ENCODE data around the gene ZNF577.
"Not testable (repeated sequence)": the region's sequence is repeated elsewhere in the genome, so short reads cannot be mapped to it uniquely, and the experiment has no call there.

ZNF577 gene

DNA sequence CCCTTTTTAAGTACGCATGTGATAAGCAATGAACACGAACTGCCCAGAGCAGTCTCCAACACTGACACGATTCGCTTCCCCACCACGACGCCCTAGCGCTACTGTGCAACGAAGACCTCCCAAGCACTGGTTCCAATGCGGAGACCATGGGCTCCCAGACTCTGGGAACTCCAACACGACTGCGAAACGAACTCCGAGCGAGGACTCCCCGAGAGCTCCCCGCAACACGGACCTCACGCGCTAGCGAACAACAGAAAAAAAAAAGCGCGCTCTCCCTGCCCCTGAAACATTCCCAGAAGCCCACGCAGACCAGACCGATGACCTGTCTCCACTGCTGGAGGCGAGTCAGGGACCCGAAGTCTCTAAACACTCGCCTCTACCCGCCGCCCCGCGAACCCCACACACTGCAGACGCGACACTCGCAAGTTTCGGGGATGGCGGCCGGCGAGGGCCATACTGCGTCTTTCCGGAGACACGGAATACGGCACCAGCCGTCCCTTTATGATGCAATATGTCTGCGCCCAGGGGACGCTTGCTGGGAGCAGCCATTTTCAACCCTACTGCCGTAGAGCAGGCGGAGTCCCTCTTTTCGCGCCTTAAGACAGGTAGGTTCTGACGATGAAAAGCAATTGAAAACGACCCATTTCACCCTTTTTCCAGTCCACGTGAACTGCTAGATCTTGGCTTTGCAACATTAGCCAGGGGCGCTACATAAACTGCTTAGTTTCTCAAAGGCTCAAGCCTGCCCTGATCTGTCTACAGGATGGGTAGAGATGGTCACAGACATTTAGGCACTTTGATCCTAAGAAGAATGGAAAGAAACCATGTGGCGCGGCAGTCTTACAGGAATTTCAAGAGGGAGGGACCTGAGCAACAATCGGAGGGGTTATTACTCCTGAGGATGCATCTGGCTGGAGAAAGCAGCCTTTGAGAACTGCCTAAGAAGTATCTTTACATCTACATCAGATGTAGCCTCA lies at the start of gene ZNF577:
TSS of gene ZNF577 (minus strand) at position 430 of the 977 bp plus-strand sequence. CDS start 7,569 bp downstream, outside the sequence.
- peak; percentile 76 to 84 for DNase-seq

DNA sequence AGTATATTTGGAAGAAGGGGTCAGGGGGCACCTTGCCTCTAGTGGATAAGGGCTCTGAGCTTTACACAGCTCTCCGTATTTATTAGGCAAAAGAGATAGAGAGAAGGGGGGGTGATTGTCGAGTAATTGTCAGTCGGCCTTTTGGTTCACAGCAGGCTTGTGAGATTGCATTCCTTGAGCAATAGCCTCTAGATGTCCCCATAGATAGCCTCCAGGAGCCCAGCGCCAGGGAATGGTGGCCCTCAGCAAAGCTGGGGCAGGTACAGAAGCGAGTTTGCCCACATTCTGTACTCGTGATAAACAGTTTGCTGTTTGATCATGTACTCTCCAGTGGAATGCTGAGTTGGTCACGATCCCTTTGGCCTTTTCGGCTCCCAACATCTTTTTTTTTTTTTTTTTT lies 44.2 kb upstream of the ZNF577 start:
- DNase-seq: no peak

DNA sequence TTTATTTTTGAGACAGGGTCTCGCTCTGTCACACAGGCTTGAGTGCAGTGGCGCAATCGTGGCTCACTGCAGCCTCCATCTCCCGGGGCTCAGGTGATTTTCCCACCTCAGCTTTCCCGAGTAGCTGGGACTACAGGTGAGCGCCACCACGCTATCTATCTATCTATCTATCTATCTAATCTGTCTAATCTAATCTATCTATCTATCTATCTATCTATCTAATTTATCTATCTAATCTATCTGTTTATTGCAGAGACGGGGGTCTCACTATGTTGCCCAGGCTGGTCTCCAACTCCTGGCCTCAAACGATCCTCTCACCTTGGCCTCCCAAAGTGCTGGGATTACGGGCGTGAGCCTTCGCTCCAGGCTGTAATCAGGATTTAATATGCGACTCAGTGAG lies 40.1 kb upstream of the ZNF577 start:
- DNase-seq: no peak

DNA sequence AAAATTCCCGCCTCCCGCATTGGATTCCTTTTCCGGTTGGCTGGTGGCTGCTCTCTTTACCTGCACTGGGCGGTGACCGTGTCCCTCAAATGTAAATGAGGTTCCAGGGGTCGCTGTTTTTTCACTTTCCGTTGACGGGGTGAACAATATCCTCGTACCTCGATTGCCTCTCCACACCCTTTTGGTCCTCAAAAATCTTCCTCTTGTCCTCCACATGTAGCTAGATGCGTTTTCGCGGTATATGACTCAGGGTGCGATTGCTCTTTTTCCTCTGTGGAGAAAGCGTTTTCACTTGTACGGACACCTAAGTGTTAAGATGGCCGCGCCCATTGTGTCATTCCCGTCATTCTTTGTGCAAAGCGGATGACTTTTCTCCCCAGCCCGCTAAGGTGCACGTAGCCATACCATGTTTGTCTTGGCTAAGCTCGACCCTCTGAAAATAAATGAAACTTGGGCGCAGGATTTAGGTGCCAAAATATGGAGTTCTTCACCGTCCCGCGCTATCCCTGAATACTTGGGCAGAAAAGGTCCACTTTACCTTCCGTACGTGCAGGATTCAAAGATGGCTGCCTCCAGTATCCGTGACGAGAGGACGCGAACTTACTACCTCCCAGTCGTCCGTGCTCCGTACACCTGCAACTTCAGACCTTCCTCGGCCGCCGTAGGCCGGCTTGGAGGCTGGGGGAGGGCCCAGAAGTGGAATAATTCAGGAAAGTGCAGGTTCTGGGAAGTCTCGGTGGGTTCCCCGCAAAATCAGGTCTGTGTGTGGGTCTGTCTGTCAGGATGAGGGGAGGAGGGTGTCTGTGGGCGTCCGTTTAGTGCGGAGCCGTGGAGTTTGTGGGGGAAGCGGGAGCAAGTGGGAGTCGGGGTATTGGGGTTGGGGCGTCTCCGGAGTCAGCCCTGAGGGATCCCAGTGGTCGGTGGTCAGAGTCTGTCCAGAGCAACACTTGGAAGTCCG lies 39.3 kb upstream of the ZNF577 start, which contains the start of gene ZNF613:
TSS of gene ZNF613 (plus strand) at position 689 of the 958 bp plus-strand sequence. CDS start 8,749 bp downstream, outside the sequence.
- peak; percentile 83 to 92 for DNase-seq

DNA sequence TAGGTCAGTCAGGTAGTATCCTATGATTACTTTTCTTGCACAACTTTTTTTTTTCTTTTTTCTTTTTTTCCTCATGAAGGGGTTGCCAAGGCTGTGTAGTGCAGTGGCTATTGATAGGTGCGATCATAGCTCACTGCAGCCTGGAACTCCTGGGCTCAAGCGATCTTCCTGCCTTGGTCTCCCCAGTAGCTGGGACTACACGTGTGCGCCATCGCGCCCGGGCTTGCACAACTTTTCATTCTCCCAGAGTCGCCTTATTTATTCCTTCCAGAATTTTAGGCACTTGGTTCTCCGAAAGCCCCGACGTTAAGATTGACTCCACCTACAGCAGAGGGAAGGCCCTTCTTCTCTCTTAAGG lies 38.7 kb upstream of the ZNF577 start:
- DNase-seq: no peak

DNA sequence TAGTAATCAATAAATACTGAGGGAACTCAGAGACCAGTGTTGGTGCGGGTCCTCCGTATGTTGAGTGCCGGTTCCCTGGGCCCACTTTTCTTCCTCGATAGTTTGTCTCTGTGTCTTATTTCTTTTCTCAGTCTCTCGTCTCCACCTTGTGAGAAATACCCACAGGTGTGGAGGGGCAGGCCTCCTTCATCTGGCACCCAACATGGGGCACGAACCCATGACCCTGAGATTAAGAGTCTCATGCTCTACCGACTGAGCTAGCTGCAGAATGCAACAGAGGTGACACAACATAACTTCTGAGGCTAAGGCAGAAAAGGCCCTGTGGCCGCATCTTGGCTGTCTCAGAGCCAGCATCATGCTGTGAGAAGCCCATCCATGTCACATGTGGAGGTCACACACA lies 34.2 kb upstream of the ZNF577 start:
- DNase-seq: no peak

DNA sequence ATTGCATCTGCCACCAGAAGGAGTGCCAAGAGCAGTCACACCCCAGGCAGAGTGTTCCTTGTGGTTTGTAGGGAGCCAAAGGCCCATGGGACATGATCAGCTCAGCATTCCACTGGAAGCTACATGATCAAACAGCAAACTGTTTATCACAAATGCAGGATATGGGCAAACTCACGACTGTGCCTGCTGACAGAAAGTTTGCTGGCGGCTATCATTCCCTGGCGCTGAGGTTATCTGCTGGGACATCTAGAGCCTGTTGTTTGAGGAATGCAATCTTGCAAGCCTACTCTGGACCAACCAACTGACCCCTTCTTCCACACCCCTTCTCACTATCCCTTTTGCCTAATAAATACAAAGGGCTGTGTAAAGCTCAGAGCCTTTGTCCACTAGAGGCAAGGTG lies 31.9 kb upstream of the ZNF577 start:
- no peak for DNase-seq

DNA sequence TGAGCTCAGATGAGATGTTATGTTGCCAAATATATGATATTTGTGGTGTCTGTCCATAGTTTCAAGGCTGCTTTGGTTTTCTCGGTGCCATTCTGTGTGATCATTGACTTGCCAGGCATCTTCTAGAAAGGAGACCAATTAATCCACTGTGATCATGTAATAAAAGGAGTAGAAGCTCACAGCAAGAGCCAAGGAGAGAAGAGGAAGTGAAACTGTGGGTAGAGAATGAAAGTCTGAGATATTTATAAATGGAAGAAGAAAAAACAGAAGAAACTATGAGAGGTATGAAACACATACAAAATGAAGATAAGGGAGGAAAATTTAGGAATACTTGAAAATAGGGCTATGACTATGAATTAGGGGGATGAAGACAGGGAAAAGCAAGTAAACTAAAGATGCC lies 28.4 kb upstream of the ZNF577 start:
- DNase-seq: no peak

DNA sequence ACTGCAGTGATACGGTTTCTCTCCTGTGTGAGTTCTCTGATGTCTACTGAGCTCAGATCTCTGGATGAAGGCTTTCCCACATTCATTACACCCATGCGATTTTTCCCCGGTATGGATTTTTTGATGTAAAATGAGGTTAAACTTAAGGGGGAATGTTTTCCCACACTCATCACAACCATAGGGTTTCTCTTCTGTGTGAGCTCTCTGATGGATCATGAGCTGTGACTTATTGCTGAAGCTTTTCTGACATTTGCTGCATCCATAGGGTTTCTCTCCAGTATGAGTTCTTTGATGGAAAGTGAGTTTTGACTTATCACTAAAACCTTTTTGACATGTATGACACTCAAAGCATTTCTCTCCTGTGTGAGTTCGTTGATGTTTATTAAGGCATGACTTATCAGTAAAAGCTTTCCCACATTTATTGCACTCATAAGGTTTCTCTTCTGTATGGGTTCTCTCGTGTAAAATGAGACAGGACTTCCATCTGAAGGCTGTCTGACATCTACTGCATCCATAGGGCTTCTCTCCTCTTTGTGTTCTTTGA lies 27.6 kb upstream of the ZNF577 start:
- DNase-seq: no peak

DNA sequence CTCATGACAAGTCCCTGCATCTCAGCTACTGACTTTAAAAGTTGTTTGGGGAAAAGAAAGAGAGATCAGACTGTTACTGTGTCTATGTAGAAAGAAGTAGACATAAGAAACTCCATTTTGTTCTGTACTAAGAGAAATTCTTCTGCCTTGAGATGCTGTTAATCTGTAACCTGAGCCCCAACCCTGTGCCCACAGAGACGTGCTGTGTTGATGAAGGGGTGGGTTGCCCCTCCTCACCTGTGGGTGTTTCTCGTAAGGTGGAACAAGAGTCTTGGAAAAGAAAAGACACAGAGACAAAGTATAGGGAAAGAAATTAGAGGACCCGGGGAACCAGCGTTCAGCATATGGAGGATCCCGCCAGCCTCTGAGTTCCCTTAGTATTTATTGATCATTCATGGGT lies 20.2 kb upstream of the ZNF577 start:
- DNase-seq: not testable (repeated sequence)

DNA sequence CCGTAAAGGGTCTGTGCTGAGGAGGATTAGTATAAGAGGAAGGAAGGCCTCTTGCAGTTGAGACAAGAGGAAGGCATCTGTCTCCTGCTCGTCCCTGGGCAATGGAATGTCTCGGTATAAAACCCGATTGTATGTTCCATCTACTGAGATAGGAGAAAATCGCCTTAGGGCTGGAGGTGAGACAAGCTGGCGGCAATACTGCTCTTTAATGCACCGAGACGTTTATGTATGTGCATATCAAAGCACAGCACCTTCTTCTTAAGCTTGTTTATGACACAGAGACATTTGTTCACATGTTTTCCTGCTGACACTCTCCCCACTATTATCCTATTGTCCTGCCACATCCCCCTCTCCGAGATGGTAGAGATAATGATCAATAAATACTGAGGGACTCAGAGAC lies 18.4 kb upstream of the ZNF577 start:
- not testable (repeated sequence) for DNase-seq

DNA sequence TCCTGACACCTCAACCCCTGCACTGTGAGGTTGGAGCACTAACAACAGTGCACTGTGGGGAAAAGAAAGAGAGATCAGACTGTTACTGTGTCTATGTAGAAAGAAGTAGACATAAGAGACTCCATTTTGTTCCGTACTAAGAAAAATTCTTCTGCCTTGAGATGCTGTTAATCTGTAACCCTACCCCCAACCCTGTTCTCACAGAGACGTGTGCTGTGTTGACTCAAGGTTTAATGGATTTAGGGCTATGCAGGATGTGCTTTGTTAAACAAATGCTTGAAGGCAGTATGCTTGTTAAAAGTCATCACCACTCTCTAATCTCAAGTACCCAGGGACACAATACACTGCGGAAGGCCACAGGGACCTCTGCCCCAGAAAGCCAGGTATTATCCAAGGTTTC lies 17.9 kb upstream of the ZNF577 start:
- not testable (repeated sequence) for DNase-seq

DNA sequence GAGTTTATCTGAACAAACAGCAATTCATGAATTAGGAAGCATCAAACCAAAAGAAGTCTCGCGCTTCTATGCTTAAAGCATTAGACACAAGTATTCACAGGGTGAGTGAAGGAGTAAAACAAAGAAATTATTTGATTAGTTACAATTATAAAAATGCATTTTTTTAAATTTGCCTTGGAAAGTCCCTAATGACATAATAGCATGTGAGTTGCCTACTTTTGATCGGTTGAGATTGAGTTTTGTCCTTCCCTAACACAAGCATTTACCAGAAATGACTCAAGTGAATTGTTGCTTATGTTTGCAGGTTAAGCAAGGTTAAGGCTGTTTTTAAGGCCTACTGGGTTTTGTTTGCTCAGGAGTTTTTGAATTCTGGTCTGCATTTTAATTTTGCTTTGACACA lies 17.5 kb upstream of the ZNF577 start:
- no peak for DNase-seq

DNA sequence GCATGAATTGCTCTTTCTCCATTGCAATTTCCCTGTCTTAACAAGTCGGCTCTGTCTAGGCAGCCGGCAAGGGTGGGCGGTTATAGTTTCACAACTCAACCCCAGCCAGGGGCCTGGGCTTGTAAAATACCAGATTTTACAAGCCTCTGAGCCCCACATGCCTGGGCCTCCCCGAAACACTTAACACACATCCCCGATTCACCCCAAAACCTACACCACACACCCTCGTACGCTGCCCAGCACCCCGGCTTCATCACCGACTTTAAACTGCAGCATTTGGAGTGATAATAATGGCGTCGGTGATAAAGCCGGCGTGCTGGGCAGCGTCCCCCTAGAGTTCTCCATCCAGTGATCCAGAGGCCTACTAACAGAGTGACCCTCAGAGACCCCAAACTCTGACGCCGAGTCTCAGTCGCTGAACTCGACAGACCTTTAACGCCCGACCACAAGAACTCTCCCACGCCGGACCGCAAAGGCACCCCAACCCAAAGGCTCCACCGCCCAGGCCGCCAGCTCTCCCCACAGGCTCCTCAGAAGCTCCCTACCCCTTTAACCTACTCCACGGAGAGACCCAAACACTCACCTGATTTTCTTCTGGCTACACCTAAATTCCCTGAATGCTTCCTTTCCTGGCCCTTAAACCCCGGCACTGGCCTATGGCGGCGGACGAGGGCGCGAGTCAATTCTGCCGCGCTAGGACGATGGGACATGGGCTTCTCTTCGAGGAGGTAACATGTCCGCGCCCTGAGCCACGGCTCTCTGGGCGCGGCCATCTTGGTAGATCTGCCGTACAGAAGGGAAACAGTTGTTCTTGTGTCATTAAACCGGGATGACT lies 16.8 kb upstream of the ZNF577 start, which contains the start of gene ZNF649:
TSS of gene ZNF649 (minus strand) at position 687 of the 835 bp plus-strand sequence. CDS start 4,910 bp downstream, outside the sequence.
- peak; percentile 80 to 94 for DNase-seq

DNA sequence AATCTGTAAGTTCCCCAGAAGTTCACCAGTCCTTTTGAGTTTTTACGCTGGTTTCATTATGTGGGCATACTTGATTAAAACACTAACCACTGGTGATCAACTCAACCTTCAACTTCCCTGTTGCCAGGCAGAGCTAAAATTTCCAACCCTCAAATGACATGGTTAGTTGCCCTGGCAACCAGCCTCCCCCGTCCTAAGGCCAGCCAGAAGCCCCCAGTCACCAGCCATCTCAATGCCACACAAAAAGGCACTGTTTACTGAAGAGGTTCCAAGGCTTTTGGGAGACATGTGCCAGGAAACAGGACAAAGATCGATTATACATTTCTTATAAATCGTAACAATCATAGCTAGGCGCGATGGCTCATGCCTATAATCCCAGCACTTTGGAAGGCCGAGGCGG lies 15.4 kb upstream of the ZNF577 start:
- DNase-seq: peak in 1 of 2 donors; percentile 15

DNA sequence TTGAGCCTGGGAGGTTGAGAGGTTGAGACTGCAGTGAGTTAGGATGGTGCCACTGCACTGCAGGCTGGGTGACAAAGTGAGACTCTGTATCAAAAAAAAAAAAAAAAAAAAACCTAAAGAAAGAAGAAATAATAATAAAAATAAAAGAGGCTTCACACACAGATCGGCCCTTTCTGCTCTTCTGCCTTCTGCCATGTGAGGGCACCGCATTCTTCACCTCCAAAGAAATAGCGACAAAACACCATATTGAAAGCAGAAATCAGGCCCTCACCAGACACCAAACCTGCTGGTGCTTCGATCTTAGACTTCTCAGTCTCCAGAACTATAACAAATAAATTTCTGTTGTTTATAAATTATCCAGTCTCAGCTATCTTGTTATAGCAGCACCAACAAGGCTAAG lies 14.1 kb upstream of the ZNF577 start:
- DNase-seq: no peak

DNA sequence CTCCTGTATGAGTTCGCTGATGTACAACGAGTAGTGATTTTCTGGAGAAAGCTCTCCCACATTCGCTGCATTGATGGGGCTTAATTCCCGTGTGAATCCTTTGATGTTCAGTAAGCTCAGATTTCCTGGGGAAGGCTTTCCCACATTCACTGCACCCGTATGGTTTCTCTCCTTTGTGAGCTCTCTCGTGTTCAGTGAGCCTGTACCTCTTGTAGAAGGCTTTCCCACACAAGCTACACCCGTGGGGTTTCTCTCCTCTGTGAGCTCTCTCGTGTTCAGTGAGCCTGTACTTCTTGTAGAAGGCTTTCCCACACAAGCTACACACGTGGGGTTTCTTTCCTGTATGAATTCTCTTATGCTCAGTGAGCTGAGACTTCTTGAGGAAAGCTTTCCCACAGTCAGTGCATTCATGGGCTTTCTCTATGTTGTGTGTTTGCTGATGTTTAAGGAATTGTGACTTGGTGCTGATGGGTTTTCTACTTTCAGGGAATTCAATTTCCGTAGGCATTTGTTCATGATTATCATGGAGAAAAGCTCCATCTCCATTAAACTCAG lies 3.5 kb upstream of the ZNF577 start:
- DNase-seq: no peak

DNA sequence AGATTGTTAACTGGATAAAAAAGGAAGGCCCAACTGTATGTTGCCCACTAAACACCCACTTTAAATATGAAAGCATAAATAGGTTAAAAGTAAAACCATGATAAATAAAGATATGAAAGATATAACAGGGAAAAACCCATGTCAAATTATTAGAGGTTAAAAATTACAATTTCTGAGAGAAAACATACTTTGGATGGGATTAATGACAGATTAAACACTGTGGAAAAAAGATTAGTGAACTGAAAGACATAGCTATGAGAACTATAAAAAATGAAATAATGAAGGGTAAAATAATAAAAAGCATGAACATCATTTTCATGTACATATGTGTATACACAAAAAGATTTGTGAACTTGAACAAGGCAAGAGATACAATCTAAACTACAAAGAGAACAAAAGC lies 2.2 kb upstream of the ZNF577 start:
- no peak for DNase-seq

DNA sequence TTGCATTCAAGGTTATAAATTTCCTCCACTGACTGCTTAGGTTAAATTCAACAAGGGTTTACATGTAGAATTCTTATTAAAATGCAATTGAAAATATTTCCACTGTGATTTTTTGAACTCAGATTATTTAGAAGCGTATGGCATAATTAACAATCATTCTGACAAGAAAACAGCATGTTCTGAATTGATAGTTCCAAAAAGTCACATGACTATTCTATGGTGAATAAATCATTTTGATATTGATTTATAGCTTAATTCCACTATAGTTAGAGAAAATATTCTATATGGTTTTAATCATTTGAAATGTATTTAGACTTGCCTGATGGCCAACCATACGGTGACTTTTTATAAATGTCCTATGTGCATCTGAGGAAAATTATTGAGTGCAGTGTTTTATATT lies 3.0 kb downstream of the ZNF577 start:
- no peak for DNase-seq

DNA sequence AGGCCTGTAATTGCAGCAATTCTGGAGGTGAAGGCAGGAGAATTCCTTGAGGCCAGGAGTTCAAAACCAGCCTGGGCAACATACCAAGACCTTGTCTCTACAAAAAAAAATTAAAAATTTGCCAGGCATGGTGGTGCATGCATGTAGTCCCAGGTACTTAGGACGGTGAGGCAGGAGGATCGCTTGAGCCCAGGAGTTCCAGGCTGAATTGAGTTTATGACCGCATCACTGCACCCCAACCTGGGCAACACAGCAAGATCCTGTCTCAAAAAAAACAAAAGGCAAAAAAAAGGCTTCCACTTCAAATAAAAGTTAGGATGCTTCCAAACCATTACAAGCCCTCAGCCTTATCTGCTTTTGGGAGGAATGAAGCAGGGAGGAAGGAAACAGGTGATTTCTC lies 5.2 kb downstream of the ZNF577 start:
- DNase-seq: no peak

DNA sequence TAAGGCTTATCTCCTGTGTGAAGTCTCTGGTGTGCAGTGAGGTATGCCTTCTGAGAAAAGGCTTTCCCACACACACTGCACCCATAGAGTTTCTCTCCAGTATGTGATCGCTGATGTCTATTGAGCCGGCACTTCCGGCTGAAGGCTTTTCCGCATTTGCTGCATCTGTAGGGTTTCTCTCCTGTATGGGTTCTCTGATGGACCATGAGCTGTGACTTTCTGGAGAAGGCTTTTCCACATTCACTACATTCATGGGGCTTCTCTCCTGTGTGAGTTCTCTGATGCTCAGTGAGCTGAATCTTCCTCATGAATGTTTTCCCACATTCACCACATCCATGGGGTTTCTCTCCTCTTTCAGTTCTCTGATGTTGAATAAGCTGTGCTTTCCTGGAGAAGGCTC lies 14.7 kb downstream of the ZNF577 start:
- no peak for DNase-seq
